Fibroblast of lung (primary cell): ENCODE results near the gene OTOS.

Experiments used
- CTCF ChIP-seq, 2 donors: IDR thresholded peaks in 1 of 2; conservative IDR thresholded peaks in 1 of 2; 1 replicate in 1 of 2; 2 replicates in 1 of 2; pipeline ENCODE4 v1.5.1; 2011 to 2012; ENCODE audit warnings: low read length in 2 of 2, control low read depth in 1 of 2, inconsistent platforms in 1 of 2, low read depth in 1 of 2, mild to moderate bottlenecking in 1 of 2
- EZH2 ChIP-seq: IDR thresholded peaks from 2 replicates; pipeline ENCODE4 v1.5.1; 2012; ENCODE audit warnings: low read length, control low read depth, mild to moderate bottlenecking; ENCODE audit errors: missing control alignments

- no peak for TF ChIP-seq CTCF (conservative IDR thresholded peaks at IDR 0.05 in 1 of 2, IDR thresholded peaks at IDR 0.05 in 1 of 2; ENCODE audit: low read depth in 1 of 2, low read length in 2 of 2)
- TF ChIP-seq EZH2: no peak
These were observed 14.7 kb downstream of the OTOS start for GRCh38 chr2:240125742-240126141.
